GM12801 (cell line): Measurements from ENCODE around the gene TBPL1.

Source experiments
- CTCF ChIP-seq: IDR thresholded peaks from one replicate; pipeline ENCODE4 v1.5.1; 2011; ENCODE audit warnings: control low read depth; ENCODE audit not compliant: insufficient read length; ENCODE audit errors: extremely low read depth

The TBPL1 gene

GRCh38 chr6:133986942-133987341 is 33.9 kb downstream of the TBPL1 start:
- TF ChIP-seq CTCF, result no peak

GRCh38 chr6:133989525-133989924 is 36.5 kb downstream of the TBPL1 start:
- no peak for TF ChIP-seq CTCF

GRCh38 chr6:133990321-133990720 is 37.3 kb downstream of the TBPL1 start:
- TF ChIP-seq CTCF, result no peak

- no peak for TF ChIP-seq CTCF
Observed at GRCh38 chr6:133991096-133991593, 38.1 kb downstream of the TBPL1 start.

- TF ChIP-seq CTCF, result no peak
Observed at GRCh38 chr6:133992992-133993680, 40.1 kb downstream of the TBPL1 start.

GRCh38 chr6:133995296-133995695 is 42.3 kb downstream of the TBPL1 start:
- TF ChIP-seq CTCF, result no peak

- TF ChIP-seq CTCF, result no peak
Observed at GRCh38 chr6:133995758-133996157, 42.7 kb downstream of the TBPL1 start.
